GM13977 (cell line): ENCODE data around the gene OR52E2.

Source experiments
- DNase-seq: peaks from one replicate; pipeline ENCODE4 v3.0.0; 2012; ENCODE audit warnings: low spot score
- in situ Hi-C: fragments of 300-500 bp; cut with MboI; formaldehyde crosslinking; loops from one replicate; pipeline ENCODE4 v1.12.0; 2022; ENCODE audit warnings: low sequenced_read_pairs, low pct_unique_long_range_greater_than_20kb, mixed read lengths, inconsistent platforms; ENCODE audit not compliant: unreplicated experiment
- TF ChIP-seq, protein P1 (sequence below): IDR thresholded peaks from 2 replicates; pipeline ENCODE4 v1.5.1; 2012; ENCODE audit warnings: mild to moderate bottlenecking, control low read depth; ENCODE audit not compliant: insufficient read depth; ENCODE audit errors: extremely low read depth, missing control alignments

OR52E2 gene

DNA sequence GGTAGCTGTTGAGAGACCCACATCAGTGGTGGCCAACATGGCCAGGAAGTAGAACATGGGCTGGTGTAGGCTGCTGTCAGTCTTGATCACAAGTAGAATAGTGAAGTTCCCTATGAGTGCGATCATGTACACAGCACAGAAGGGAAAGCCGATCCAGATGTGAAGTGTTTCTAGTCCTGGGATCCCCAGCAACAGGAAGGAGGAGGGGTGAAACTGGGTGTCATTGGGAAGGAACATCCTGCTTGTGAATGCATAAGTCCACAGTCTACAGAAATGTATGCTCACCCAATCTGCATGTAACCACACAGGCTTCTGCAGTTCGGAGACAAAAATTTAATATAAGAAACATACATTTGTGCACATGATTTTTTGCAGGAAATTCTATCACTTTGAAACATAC, at the start of gene OR52E2:
OR52E2 (minus strand) TSS at position 237 of the 400 bp plus-strand sequence; CDS start at position 237, 0 bp downstream.
- no peak for DNase-seq
- TF ChIP-seq, protein P1, sequence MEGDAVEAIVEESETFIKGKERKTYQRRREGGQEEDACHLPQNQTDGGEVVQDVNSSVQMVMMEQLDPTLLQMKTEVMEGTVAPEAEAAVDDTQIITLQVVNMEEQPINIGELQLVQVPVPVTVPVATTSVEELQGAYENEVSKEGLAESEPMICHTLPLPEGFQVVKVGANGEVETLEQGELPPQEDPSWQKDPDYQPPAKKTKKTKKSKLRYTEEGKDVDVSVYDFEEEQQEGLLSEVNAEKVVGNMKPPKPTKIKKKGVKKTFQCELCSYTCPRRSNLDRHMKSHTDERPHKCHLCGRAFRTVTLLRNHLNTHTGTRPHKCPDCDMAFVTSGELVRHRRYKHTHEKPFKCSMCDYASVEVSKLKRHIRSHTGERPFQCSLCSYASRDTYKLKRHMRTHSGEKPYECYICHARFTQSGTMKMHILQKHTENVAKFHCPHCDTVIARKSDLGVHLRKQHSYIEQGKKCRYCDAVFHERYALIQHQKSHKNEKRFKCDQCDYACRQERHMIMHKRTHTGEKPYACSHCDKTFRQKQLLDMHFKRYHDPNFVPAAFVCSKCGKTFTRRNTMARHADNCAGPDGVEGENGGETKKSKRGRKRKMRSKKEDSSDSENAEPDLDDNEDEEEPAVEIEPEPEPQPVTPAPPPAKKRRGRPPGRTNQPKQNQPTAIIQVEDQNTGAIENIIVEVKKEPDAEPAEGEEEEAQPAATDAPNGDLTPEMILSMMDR: no peak
- in situ Hi-C loops: no loop called here

DNA sequence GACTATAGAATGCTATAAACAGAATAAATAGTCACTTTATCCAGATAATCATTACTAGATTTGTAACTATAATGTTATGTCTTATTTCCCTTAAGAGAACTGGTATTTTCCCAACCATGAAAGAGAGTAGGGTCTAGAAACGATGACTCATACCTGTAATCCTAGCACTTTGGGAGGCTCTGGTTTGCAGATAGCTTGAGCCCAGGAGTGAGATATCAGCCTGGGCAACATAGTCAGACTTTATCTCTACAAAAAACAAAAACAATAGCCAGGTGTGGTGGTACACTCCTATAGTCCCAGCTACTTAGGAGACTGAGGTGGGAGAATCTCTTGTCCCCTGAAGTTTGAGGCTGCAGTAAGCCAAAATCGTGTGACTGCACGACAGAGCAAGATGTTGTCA, 47.9 kb upstream of the OR52E2 start:
- in situ Hi-C loops: loop anchor here (25.0 kb wide), 1 partner anchor 280 kb away; the partner anchor contains the start of gene OR51M1
- no peak for DNase-seq
- TF ChIP-seq, protein P1: no peak

DNA sequence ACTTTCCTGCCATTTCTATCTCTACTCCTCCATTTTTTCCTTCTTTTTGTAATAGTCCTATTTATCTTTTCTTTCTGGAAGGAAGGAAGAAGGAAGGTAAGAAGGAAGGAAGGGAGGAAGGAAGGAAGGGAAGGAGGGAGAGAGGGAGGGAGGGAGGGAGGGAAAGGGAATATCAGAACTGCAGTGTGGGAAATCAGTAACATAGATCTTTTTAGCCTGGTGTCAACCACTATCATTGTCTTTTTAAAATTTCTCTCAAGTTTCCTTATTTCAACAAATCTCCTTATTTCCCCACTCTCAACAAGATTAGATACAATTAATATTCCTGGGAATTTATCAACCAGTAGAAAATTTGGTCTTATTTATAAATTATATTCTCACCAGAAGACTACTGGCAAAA, 43.6 kb upstream of the OR52E2 start:
- no peak for DNase-seq
- TF ChIP-seq, protein P1: no peak
- in situ Hi-C loops: loop anchor here (25.0 kb wide), 1 partner anchor 284 kb away; the partner anchor contains the start of gene OR51M1

DNA sequence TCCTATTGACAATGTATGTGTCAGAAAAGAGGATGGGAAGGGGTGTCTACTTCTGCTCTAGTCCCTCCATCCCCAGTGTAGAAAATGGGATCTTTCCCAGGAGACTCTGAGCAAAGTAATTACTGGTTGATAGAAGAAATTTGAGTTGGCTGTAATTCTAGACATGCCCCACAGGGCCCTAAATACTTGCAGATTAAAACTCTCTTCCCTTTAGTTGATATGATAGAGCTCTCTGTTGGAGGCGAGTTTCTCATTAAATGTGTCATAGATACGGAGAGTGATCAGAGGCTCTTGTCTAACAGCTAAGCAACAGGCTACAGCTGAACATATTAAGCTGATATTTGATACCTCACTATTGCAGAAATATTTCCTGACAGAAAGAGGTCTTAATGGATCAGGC, 42.8 kb upstream of the OR52E2 start:
- in situ Hi-C loops: loop anchor here (25.0 kb wide), 1 partner anchor 285 kb away; the partner anchor contains the start of gene OR51M1

DNA sequence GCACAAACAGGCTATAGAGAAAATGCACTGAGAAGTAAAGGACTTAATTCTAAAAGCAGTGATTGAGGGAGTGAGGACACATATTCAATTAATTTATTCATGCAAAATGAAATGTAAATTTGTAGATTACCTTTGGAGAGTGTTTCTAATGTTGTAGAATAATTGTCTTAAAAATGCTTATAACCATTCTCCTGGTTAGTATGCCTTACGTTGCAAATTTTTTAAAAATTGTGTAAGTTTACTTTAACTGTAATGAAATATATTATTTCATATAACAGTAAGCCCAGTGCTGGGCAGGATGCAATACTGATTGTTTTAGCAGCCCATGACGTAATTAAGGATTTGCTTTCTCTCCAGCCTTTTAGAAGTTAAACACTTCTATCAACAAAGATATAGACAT, 36.6 kb upstream of the OR52E2 start:
- TF ChIP-seq, protein P1: no peak
- in situ Hi-C loops: no loop called here
- no peak for DNase-seq

More for the DNA sequence above, 42.8 kb upstream of the OR52E2 start:
- no peak for DNase-seq
- TF ChIP-seq, protein P1: no peak

DNA sequence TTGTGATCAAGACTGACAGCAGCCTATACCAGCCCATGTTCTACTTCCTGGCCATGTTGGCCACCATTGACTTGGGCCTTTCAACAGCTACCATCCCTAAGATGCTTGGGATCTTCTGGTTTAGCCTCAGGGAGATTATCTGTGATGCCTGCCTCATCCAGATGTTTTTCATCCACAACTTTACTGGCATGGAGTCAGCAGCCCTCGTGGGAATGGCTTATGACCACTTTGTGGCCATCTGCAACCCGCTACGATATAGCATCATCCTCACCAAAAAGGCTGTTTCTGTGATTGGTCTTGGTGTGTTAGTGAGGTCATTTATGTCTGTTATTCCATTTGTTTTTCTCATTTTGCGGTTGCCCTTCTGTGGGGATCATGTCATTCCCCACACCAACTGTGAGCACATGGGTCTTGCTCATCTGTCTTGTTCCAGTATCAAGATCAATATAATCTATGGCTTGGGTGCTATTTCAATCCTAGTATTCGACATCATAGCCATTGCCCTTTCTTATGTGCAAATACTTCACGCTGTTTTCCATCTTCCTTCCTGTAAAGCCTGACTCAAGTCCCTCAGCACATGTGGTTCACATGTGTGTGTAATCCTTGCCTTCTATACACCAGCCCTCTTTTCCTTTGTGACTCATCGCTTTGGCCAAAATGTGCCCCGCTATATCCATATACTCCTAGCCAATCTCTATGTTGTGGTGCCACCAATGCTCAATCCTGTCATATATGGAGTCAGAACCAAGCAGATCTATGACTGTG, 33.6 kb upstream of the OR52E2 start:
- TF ChIP-seq, protein P1: no peak
- in situ Hi-C loops: no loop called here
- no peak for DNase-seq
